HG02884 (cell line): ENCODE measurements around the gene RCOR2.
A peak's percentile ranks its signal among the peaks of the same experiment; 100 is the strongest.
"Not testable (repeated sequence)": the region's sequence is repeated elsewhere in the genome, so short reads cannot be mapped to it uniquely, and the experiment has no call there.

Source experiments
- ATAC-seq: cut with Tn5 transposase; IDR thresholded peaks from one replicate; pipeline ENCODE4 v1.9.1; 2021; ENCODE audit warnings: mild to moderate bottlenecking, moderate library complexity; ENCODE audit not compliant: unreplicated experiment

RCOR2 gene

DNA sequence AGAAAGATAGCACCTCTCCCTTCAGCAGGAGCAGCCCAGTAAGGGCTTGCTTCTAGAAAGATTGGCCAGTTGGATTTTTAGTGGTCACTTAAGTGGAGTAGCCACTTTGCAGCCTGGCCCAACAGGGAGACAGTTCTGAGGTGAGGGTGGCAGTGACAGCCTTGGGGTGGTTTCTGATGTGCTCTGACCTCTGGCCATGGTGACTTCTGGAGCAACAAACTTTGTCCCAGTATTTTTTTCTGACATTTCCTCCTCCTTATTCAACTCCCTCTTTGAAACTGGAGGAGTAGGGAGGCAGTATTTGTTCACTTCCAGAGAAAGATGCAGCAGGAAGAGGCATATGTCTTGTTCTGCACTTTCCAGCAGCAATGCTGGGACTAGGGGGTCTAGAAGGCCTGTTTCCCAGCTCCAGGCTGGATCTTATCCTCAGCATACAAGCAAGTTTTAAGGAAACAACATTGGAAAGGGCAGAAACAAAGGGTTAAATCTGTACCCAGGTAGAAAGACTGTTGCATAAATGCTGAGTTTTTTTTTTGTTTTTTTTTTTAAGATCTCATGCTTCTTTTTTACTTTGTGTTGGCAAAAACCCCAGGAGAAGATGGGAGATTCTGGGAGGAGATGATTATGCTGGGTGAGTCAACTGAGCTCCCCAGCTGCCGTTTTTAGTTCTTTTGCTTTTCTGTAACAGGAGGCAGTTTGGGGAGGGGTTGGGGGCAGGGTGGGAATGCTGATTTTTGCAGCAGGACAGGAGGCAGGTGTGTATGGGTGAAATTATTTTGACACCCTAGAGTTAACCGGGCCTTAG, 37.2 kb downstream of the RCOR2 start:
- no peak for ATAC-seq

DNA sequence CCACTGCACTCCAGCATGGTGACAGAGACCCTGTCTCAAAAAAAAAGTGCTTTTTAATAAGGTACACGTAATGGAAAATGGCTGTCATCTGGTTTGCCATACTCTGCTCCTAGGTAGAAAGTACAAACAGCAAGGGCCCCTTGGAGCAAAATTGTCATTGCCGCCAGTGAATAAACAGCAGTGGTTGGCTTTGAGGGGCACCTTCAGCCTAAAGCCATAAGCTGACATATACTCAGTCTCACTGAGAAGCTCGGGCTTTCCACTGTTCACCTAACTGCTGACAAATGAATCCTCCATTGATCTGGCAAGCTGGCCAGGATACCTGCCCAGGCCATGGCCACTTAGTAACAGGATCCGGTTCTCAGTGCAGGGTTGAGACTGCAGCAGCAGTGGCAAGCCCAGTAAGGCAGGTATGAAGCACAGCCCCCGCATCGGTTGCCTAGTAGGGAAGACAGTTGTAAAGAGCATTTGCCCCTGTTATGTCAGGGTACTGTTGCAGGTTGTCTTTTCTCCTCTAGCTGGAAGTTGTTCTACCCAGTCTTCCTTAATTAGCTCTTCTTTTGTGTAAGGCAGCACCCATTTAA, 39.2 kb downstream of the RCOR2 start:
- ATAC-seq, result no peak

DNA sequence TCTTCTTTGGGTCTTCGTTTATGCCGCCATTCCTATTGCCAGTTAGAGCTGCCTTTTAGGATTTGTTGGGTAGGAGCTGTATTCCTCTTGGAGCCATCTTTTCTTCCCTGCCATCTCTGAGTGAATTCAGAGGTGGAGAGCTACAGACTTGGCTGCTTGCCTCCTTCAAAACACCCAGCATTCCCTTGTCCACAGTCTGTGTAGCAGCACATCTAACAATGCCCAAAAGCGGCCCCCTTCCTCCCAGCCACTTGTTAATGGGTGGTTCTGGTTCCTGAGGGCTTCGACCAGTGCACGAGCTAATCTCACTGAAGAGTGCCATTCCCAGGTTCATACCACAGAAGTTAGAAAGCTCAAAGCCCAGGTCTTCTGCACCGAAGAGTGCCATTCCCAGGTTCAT, 40.3 kb downstream of the RCOR2 start:
- ATAC-seq, result no peak

DNA sequence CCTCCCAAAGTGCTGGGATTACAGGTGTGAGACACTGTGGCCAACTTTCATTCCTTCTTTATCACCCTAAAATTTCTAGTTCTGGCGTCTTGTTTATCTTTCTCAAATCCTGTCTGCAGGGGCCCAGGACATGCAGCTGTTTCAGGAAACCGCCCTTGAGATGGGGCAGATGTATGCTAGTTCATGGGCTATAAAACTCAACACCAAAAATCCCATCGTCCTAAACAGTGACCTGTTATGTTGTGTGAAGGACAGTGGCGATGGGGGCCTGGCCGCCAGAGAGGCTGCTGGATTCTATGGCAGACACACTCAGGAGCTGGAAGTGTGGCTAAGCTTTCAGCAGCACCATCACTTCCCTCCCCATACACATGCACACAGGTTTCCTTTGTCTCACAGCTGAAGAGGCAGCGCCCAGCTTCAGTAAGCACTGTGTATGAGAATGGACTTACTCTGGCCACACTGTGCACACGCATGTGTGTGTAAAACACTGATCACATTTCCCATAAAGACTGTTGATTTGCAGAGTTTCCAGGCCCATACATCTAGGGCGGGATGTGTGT, 41.4 kb downstream of the RCOR2 start:
- no peak for ATAC-seq

DNA sequence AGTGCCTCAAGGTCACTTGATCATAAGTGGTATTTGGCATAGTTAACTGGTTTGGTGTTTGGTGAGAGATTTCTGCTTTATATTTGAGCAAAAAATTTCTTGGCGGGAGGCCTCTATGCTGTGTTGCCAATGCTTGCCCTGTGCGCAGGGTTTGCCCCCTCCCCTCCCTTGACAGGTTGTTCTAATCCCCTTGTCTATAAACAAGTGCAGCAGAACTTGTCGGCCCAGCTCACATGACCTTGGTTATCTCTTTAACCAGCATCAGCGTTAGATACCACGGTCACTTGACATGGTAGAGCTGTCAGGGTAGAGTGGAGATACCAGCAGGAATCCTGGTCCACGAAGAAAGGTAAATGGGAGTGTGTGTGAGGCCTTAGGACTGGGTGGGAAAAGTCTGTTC, 42.5 kb downstream of the RCOR2 start:
- ATAC-seq, result no peak

DNA sequence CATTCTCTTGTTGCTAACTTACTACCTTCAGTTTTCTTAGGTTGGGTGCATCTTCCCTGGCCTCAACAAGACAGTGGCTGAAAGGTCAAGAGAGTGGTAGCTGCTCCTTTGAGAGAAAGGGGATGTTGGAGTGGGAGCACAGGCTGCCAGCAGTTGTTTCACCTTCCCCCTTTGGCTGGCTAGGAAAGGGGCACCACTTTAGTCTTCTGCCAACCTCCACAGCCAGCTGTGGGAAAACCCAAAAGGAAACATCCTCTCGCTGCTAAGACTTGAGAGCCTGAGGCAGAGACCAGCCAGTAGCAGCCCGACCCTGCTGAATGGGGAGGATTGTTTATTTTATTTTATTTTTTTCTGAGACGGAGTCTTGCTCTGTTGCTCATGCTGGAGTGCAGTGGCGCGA, 43.7 kb downstream of the RCOR2 start:
- ATAC-seq, result no peak

DNA sequence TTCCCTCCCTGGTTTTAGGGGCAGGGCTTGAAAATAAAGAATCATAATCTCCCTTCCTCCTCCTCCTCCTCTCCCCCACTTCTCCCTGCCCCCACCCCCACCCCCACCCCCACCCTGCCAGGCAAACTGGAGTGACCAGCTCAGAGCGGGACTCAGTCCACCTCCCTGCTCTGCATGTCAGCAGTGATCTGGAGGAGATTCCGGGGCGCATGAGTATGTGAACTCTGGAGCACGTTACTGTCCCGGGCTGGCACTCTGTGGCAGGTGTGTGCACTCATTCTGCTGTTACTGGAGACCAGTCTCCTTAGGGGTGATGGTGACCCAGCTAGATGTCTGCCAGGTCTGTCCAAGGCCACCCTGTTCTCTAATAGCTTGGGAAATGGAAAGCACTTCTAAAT, 44.2 kb downstream of the RCOR2 start:
- ATAC-seq, result no peak

DNA sequence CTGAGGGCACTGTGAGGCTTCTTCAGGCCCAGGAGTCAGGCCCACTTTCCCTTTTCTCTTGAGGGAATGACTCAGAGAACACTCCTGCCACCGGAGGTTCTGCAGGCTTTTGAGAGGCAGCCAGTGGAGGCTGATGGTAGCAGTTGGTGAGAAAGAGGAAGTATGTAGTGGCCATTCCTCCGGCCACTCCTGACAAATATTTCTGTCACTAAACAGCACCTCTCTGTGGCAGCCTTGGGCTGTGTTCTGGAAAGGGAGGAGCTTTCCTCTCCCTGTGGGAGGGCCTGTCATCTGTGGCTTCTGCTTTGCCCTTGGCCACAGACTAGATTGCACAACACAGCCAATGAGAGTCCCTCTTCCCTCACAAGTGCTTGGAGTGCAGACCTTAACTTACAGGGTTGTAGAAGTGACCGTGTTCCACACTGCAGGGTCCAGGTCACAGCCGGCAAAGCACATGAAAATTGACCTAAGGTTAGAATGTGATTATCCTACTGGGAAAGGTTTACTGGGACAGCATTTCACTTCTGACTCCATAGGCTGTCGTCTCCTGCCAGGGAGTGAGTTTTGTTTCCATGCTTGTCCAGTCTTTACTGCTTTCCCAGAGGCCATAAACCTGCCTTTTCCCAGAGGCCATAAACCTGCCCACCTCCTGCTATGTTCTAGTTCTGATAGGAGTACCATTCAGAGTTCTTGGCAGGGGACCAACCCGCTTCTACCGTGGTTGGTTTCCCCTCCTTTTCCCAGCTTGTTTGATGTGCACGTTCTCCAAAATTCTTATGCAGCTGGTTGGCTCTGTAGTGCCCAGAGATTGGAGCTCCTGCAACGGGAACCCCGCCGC, 44.8 kb downstream of the RCOR2 start:
- ATAC-seq, result peak; percentile 84

DNA sequence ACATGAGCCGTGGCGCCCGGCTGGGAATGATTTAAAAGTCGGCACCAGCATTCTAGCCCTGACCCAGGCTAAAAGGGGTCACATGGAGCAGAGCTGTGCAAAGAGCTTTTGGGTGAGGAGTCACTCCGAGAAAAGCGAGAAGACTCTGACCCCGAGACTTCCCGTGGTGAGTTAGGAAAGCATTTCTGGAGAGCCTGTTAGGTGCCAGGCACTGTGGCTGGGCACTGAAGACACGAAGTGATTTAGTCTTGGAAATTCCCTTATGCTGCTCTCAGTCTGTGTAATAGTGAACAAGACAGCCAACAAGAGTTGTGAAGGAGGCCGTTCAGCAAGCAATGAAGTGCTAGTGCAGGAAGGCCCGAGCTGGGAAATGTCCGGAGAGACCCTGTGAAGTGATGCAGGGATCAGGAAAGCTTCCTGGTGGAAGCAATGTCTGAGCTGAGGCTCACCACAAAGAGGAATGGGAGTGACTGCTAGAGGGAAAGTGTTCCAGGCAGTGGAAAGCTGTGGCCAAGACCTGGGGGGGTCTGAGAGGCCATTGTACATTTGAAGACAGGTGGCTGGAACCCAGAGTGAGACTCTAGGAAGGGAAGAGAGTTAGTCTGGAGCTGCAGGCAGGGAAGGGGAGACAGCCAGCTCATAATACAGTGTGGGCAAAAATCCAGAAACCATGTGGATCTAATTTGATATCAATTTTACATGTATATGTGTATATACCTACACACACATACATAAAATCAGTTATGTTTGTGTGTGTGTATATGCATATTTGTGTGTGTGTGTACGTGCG, 46.4 kb downstream of the RCOR2 start:
- no peak for ATAC-seq

DNA sequence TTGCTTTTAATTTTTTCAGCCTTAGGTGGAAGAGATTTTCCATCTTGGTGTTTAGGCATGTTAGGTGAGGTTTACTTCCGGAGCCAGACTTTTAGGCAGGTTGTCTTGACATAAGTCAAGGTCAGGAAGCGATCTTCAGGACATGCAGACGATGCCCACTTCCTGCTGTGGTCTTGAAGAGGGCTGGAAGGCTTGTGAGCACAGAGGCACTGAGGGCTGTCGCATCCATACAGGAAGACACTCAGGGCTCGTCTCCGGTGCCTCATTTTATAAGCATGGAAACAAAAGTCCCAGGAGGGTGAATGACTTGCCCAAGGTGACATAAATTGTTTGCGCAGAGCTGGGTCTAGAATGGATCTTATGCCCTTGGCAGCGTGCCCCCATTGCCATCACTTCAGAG, 47.3 kb downstream of the RCOR2 start:
- ATAC-seq, result no peak

DNA sequence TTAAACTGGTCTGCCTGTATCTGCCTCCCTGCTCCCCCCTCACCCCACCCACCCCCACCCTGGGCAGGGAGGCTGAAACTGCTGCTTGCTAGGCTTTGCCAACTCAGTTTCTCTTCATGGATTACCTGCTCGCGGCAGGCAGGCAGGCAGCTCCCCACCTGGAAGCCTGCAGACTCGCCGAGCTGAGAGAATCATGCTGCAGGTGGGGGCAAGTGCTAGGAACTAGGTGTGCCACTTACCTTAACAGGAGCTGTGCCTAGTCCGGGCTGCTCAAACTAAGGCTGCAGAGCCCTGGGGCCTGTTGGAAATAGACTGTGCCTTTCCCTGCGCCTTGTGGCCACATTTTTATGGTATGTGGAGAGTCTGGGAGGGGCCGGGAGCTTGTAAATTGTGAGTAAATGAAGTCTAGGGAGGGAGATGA, 47.8 kb downstream of the RCOR2 start:
- no peak for ATAC-seq

DNA sequence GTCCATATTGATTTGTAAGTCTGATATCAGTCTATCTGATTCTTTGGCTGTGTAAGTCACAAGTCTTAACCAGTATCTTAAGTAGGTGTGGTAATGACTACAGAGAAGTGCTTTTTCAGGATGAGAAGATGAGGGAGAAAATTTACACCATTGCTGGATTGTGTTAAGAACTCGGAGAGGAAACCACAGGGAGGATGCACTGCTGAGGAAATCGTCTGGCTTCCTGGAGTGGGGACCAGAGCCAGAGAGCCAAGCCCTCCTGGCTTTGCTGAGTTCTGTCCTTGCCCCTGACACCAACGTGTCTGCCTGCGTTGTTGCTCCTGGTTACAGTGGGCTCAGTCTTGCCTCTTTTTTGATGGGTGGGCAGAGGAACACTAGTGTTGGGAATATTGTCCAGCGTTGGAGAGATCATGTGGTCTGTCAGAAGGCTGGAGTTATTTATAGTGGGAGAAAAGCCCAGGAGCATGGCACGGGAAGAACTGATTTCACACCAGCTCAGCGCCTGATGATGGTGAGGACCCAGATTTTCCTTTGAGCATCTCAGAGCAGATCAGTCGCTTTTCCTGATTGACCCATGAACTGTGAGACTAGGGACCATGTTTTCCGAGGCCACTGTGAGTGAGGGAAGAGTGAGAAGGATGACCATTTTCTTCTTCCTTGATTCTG, 48.4 kb downstream of the RCOR2 start:
- ATAC-seq, result no peak

DNA sequence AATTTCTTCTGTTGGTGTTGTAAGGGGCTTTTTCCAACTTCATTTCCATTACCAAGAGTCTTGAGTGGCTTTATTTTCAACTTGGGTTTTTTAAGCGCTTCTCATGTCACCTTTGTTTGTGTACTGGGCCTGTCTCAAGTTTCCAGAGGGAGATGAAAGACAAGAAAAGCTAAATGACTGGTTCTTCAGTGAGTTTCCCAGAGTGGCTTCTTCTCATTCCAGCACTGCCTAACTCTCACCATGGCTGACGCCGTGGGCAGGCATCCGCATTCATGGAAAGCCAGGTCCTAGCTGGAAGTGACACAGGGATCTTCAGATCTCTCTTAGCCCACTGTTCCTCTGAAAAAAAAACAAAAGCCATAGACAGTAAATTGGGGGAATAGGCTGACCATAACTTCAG, 49.5 kb downstream of the RCOR2 start:
- no peak for ATAC-seq

DNA sequence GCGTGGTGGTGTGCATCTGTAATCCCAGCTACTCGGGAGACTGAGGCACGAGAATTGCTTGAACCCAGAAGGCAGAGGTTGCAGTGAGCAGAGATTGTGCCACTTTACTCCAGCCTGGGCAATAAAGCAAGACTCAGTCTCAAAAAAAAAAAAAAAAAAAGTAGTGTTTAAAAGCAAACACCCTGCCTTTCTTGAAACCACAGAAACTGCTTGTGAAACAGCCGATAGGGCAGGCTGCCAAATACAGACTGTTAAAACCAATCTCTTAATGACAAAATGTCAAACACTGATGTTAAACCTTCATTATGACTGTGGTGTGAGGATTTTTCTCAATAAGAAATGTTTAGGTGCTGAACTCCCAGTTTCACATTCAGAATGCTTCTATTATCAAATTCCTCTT, 50.8 kb downstream of the RCOR2 start:
- no peak for ATAC-seq

DNA sequence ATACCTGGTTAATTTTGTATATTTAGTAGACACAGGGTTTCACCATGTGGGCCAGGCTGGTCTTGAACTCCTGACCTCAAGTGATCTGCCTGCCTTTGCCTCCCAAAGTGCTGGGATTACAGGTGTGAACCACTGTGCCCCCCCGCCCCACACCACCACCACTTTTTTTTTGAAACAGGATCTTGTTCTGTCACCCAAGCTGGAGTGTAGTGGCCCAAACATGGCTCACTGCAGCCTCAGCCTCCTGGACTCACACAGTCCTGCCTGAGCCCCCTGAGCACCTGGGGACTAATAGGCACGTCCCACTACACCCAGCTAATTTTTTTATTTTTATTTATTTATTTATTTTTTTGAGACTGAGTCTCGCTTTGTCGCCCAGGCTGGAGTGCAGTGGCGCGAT, 53.3 kb downstream of the RCOR2 start:
- ATAC-seq, result not testable (repeated sequence)

DNA sequence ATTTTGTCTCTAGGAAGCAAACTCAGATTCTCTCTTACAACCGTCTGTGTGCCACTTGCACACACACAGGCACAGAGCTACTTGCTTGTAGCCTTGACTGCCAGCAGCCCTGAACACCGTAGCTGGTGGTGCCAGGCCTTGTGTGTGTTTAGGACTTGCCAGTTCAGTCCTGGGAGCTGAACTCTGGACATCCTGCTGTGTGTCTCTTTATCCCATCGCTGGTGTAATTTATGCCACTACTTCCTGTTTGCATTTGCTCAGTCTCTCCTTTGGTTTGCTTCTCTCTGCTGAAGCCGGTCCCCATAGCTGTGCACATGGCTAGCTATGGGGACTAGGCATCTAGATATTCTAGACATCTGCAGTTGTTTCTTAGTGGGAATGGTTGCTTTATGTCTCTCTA, 54.0 kb downstream of the RCOR2 start:
- ATAC-seq, result no peak
